T1000 (cell line): ENCODE data around the gene VAT1L.

Source experiments
- DNase-seq: peaks from one replicate; lab custom pipeline; 2025; ENCODE audit warnings: mixed read lengths; lab: John Stamatoyannopoulos, UW

VAT1L gene

DNA sequence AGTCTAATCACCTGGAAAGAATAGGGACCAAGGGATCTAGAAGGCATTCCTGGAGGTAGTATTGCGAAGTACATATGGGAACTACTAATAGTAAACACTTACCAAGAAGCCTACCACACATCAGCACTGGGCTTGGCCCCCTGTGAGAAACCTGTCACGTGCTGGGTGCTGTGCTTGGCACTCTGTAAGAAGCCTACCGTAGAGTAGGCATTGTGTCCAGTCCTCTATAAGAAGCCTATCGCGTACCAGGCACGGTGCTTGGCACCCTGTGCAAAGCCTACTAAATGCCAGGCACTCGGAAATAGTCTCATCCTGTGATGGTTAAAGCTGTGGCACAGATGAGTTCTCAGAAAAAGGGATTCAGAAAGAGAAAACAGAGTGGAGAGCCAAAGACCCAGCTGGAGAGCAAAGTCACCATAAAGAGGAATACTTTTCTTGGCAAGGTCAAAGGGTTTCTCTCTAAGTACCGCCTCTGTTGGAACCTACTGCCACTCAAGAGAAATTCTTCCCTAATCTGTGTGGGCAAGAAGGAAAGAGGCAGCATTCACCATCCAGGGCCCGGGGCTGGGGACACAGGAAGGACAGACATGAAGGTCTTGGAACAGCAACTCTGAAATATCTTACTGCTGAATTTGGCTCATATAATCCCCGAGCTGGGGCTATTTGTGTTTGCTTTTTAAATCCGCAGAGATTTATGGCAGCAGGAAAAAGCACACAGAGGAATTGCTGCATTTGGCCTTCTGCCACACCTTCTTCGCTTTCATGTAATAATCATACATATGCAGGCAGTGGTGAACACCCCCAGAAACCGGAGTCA is 81.8 kb downstream of the VAT1L start:
- no peak for DNase-seq

DNA sequence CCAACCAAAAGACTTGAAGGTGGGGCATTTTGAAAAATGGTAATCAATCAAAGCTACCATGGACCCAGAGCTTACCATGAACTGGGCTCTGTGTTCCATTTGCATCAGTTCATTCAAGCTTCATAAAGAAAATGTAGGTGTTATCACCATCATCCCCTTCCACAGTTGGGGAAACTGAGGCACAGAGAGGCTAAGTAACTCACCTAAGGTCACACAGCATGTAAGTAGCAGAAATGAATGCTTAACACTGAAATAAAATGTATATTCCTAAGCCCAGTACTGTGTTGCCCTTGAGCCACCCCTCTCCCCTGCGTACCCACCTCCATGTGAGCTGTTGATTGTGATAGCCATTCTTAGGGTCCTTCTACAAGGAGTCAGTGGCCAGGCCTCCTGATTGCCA is 83.6 kb downstream of the VAT1L start:
- DNase-seq = no peak

DNA sequence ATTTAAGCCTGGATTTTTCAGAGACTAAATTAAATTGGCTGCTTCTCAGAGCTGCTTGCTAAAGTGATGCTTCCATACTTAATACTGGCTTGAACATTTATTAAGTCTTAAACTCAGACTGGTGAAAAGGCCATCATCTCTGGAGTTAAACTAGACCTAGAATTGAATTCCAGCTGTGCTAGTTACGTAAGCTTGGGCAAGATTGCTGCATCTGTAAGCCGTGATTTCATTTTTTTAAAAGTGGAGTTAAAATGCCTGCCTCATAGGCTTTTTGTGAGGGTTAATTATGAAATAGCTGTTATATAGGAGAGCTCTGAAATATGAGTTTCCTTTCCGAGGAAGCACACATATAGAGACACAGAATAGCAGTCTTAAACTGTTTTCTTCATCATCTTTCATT is 84.7 kb downstream of the VAT1L start:
- DNase-seq = no peak

DNA sequence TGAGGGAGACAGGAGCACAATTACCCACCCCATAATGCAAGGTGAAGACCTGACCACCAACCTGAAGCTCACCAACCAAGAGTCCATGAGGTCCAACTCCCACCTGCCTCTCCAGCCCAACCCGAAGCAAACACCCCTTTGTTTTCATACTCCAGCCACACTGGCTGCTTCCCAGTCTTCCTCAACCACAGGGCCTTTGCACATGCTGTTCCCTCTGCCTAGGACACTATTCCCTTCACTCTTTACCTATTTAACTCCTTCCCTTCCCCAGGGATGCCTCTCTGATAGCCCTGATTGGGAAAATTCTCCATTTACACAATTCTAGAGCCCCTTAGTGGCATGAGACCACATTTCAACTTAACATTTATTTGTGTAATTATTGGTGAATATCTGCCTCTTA is 86.0 kb downstream of the VAT1L start:
- DNase-seq = no peak

DNA sequence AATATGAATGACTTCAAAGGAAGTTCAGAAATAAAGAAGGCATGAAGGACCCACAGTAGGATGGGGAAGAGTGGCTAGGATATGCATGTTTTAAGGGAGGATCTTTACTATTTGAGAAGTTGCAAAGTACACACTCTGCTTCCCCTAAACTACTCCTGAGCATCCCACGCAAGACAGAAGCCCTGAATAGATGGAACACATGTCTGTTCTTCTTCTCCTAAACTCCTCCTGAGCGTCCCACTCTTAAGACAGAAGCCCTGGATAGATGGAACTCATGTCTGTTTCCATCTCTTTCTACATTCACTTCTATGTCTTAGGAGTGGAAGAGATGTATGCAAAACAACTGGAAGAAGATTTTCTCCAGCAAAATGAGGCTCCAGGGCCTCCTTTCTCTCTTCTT is 88.4 kb downstream of the VAT1L start:
- DNase-seq = no peak

DNA sequence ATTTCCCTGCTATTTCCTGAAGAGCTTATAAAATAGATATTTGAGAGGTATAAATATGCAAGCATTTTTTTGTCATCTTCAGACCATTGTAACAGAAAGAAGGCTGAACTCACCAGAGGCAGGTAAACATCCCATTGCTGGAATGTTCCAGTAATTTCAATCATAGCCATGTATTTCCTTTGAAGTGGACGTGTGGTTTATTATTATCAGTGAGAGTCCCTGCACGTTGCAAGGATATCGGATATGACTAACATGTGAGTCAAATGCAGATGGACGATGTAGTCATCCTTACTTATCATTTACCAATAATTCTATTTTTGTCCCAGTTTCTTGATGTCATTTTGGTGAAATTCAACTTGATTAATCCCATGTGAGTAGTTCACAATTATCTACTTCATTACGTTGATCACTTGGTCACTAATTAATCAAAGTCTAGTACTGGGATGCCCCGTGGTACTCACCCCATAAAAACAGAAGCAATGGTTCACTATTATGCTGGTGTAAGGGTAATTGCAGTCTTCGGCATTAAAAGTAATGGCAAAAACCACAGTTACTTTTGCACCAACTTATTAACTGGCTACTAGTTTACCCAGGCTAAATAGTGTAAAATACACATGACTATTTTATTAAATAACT is 89.5 kb downstream of the VAT1L start:
- DNase-seq = no peak

DNA sequence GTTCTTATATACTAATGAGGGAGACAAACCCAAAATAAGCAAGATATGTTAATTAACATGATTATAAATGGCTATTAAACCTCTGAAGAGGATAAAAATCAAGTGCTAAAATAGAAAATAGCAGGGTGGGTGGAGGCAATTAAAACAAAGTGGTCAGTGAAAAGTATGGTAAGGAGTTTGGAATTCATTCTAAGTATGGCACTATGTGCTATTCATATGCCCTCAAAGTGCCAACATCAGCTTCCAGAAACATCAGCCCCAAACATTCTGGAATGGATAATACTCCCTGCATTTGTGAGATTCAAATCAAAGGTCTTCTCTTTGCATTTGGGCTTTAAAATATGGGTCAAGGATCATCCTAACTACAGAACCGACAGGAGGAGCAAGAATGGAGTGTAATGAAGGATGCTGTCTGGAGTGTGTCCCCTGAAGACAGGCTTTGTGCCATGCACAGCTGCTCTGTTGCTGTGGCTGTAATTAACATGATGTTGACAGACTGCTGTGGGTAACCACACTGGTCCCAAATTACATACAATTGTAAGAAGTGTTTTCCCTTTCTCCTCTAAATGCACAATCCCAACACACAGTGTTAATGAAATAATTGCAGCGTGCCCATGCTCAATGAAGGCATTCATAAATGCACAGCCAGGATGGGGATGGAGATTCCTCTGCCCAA is 93.1 kb downstream of the VAT1L start:
- no peak for DNase-seq

DNA sequence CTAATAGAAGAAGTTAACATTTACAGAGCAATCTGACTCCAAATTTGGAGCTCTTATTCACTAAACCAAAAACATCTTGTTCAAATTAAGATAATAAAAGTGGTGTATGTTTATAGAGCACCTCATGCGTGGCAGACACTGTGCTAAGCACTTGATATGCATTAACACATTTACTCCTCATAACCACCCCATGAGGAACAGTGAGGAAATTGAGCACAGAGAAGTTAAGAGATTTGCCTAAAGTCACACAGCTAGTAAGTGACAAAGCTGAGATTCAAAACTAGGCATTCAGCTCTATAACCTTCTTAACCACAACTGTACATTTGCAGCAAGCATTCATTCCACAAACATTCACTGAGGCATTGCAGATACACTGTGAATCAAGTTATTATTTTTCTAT is 94.0 kb downstream of the VAT1L start:
- no peak for DNase-seq

DNA sequence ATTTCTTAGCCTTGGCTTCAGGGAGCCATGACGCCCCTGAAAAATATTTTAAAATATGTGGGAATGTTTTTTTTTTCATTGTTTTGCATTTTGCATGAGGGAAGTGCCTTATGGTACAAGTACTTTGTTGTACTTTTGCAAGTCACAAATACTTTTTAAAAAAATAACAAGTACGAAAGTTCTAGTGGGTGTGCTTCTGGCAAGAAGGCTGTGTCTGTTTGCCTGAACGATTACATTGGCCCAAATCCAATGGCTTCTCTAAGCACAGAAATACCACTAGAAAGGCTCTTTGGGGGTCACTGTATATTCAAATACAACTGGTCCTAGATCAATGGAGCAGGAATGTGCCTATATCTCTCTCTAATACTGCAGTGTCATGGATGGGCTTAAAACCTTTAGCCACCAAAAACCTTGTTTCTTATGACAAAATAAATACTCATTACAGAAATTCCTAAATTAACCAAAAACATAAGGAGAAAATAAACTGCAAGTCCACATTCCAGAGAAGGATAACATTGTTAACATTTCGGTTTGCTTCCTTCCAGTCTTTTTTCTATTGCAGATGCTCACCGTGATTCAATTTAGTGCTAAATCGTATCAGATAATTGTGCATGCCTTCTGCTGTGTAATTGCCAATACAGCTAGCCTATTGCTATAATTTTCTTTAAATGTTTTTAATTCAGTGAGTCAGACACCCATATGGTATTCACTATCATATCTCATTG is 97.4 kb downstream of the VAT1L start:
- no peak for DNase-seq

DNA sequence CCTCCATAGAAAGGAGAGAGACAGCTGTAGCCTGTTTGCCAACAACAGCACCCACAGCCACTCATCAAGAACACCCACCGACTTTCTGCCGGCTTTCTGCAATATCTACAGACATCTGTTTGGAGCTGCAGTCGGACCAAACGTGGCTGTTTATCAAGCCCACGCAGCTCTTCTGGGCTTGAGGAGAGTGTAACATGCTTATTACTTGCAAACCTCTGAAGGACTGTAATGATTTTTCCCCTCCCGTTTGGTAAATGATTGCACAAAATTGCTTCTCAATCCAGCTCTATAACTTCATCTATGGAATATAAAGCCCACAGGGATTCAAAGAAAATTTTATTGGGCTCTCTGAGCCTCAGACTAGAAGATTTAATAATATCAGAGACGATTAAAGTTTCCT is 100.5 kb downstream of the VAT1L start:
- DNase-seq = no peak

DNA sequence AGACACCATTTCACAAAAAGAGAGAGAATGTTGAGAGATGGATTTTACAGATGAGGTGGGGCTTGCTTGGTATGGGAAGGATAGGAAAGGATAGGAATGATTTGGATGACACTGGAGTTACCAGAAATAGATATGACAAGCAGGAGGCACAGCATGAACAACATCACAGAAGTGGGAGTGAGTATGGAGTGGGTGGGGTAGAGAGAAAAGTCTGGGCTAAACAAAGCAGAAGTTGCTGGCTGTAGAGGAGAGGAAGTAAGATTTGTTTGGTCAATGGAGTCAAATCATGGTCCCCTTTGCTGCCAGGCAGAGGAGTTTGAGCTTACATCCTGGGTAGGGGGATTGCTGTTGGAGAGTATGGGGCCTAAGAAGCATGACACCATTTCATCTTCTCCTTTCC is 101.7 kb downstream of the VAT1L start:
- no peak for DNase-seq

DNA sequence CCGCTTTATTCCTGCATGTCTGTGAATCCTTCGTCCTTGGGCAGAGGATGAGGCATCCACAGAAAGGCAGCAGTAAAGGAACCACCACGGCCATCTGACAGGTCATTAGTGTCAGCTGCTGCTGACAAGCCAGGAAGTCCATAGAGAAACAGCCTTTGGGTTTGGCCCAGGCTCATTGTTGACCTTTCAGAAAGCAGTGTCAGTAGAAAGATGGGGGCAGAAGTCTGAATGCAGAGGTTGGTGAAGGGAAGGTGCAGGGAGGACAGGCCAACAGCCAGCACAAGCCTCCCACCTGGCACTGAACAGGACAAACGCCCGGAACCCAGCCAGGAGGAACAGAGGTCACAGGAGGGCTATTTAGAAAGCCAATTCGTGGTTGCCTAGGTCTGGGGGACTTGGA is 105.8 kb downstream of the VAT1L start:
- DNase-seq = no peak

DNA sequence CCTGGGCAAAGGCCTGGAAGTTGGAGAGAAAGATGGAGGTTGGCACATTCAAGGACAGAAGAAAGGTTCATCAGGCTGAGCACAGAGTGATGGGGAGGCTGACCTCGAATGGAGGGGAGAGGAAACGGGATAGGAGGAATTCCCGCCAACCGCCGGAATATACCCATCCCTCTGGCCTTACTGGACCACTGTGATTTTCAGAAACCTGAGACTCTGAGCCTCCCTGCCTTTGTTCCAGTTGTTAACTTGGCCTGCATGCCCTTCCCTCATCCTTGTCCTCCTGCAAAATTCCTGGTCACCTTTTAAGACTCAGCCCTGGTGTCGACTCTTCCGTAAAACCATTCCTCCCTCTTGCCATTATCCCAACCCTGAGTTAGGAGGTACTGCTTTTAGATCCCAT is 107.6 kb downstream of the VAT1L start:
- no peak for DNase-seq

DNA sequence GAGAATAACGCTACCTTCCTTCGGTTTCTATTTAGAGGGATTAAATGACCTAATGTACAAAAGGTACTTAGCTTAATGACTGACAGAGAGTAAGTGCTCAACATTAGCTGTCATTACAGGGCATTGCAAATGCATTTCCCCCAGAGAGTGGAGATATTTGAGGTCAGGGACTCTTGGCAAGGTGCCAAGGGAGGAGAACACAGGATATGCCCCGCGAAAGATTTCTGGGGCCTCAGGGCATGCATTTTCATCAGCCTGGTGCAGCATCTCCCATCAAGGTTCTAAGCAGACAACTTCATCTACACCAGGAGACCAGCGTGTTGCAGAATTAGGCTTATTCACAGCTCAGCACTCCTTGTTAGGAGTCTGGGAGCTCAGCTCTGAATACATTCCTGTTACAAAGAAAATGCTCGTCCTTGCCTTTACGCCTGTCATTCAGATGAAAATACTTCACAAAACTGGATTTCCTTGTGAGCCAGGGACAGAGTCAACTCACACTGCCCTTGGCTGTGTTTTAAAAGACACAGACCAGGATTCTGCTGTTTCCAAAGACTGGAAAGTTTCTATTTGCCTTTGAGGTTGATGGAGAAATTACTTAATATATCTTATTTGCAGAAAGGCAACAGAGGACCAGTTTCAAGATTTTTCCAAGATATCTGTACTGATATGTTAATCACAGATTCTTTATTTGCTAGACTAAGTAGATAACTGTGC is 108.2 kb downstream of the VAT1L start:
- DNase-seq = no peak

DNA sequence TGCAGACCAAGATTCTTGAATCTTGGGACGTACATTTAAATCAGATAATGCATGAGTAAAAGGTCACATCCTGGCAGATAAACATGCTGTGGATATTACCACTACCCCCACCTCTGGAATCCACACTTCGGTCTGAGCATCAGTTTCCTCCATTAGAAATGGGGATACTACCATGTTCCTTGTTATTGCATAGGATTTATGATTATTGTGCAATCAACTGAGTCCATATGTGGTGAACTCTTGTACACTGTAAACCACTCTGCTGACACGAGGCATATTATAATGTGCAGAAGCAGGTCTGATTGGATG is 108.7 kb downstream of the VAT1L start:
- DNase-seq = no peak

DNA sequence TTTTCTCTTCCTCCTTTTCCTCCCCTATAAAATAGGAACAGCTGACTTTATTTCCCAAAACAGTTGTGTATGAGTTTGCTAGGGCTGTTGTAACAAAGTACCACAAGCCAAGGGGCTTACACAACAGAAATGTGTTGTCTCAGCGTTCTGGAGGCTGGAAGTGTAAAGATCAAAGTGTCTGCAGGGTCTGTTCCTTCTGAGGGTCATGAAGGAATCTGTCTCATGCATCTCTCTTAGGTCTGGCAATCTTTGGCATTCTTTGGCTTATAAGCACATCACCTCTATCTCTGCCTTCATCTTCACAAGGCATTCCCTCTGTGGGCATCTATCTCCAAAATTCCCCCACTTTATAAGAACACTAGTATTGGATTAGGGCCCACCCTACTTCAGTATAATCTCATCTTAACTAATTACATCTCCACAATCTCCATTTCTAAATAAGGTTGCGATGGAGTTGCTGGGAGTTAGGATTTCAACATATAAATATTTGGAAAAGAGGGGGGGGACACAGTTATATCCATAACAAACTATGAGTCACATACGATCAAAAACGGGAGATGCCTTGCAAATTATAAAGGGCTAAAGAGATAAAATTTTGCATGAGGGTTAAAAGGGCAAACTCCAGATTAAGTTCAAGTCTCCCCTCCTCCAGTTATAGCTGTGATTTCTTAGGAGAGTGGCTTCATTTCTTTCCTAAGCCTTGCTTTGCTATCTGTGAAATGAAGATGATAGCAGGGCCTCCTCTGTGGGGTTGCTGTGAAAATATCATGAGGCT is 109.7 kb downstream of the VAT1L start:
- DNase-seq = no peak

DNA sequence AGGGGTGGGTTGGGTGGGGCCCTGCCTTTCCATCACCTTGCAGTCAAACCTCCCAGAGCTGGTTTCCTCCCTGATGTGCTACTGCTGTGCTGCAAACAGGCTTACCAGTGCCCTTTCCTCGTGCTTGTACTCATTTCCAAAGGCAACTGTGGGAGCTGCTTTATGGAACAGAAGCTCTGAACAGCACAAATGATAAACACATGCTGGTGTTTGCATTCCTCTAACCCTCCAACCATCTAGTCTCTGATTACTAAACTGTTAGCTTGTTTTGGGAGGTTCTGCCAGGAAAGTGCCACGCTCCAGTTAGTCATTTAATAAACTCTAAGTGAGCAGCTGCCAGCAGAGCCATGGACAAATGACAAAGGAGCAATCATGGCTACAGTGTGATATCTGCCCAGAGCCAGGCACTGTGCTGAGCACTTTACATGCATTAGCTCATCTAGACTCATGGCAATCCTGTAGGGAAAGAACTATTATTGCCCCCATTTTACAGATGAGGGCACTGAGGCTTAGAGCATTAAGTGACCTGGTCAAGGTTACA is 110.4 kb downstream of the VAT1L start:
- DNase-seq = no peak

DNA sequence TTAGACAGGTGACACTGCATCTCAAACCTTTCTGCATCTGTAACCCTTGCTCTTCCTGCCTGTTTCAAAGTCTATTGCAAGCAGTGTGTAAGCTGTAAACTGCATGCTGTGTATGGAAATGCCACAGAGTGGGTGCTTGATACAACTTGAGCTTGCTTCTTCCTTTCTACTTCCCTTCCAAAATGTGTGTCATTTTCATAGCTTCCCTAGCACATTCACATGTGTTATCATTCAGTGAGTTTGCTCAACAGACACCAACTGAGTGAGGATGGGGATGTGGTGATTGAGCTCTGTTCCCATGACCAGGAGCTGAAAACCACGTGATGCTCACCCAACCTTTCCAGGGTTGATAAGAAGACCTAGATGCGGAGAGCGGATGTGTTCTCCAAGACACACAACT is 111.1 kb downstream of the VAT1L start:
- DNase-seq = no peak

DNA sequence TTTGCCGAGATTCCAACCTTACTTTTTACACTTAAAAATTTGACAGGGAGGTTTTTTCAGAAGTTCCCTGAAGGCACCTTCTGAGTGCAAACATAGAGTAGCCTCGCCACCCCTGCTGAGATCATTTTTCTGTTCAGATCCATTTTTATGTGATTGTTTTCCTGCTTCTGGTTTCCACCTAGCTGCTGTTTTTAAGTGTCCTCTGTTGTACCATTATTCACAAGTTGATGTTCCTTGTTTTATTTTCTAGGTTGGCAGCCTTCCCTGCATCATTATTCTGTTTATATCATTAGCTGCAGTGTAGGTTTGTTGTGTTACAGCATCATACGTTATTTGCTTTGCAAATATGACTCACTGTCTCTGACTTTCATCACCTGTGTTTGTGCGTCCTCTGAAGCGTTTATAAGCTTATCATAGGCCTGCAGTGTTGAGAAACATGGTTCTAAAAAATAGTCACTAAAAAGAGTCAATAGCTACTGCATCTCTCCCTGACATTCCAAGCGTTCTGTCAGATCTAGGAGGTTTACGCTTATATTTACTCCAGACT is 117.1 kb downstream of the VAT1L start:
- DNase-seq = no peak

DNA sequence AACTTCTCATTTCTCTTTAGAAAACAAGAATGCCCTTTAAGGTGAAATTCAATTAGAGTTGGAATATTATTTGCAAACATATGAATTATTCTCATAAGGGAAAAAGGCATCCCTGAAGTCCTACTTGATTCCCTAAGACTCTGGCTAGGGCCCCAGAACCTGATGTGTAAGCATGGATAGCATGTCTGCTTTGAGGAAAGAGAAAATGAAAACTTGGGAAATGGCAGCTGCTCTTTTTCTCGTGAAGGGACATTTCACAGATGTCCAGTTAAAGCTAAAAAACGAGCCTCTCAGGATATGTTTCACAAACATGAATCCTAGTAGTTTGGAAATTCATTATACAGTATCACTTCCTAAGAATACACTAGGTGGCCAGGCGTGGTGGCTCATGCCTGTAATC is 121.7 kb downstream of the VAT1L start:
- DNase-seq = no peak

DNA sequence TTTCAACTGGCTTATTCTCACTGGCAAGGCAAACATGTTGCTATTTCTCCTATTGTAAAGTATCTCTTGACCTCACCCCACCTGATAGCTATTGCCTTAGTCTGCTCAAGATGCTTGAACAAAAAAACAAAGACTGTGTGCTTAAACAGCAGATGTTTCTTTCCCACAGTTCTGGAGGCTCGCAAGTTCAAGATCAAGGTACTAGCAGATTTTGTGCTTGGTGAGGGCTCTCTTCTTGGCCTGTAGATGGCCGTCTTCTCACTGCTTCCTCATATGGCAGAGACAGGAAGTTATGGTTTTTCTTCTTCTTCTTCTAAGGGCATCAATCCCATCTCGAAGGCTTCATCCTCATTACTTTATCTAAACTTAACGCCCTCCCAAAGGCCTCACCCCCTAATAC is 124.3 kb downstream of the VAT1L start:
- no peak for DNase-seq
